Astrocyte (in vitro differentiated cells and primary cell): ENCODE measurements around the gene MXRA8. TPM values are rescaled to one million over a fixed set of nuclear protein-coding genes. Genes with fewer than 3 reads are reported as not detected.
A peak's percentile ranks its signal among the peaks of the same experiment; 100 is the strongest.

Experiments used
- DNase-seq: peaks from one replicate; pipeline ENCODE4 v3.0.0-alpha.2; 2010; ENCODE audit warnings: low read depth
- FAIRE-seq: peaks from 2 replicates; lab custom pipeline; 2011; peaks lifted over from hg19 to GRCh38; lab: Jason Lieb, UNC
- H2AFZ ChIP-seq: 2 replicates; pipeline ENCODE4 v1.6.0; 2012; ENCODE audit warnings: low read depth, low read length, inconsistent platforms
- H3K27ac ChIP-seq: 2 replicates; pipeline ENCODE4 v1.5.1; 2011; ENCODE audit warnings: low read depth, low read length, inconsistent platforms
- H3K27me3 ChIP-seq: 2 replicates; pipeline ENCODE4 v1.6.0; 2011; ENCODE audit warnings: low read length, inconsistent platforms; ENCODE audit not compliant: insufficient read depth
- H3K36me3 ChIP-seq: 2 replicates; pipeline ENCODE4 v1.5.1; 2011; ENCODE audit warnings: low read length, inconsistent platforms; ENCODE audit not compliant: insufficient read depth
- H3K4me1 ChIP-seq: 2 replicates; pipeline ENCODE4 v1.5.1; 2011; ENCODE audit warnings: low read length, inconsistent platforms; ENCODE audit not compliant: insufficient read depth
- H3K4me2 ChIP-seq: 2 replicates; pipeline ENCODE4 v1.6.0; 2012; ENCODE audit warnings: low read length, inconsistent platforms
- H3K4me3 ChIP-seq: 2 replicates; pipeline ENCODE4 v1.5.1; 2011; ENCODE audit warnings: low read depth, mild to moderate bottlenecking, low read length, inconsistent platforms; ENCODE audit not compliant: insufficient read depth
- H3K79me2 ChIP-seq: 2 replicates; pipeline ENCODE4 v1.6.0; 2012; ENCODE audit warnings: mild to moderate bottlenecking, low read length, inconsistent platforms; ENCODE audit not compliant: insufficient read depth
- H3K9ac ChIP-seq: 2 replicates; pipeline ENCODE4 v1.6.0; 2012; ENCODE audit warnings: mild to moderate bottlenecking, low read length, inconsistent platforms
- H3K9me3 ChIP-seq: 2 replicates; pipeline ENCODE4 v1.5.1; 2012; ENCODE audit warnings: low read depth, mild to moderate bottlenecking, low read length, inconsistent platforms; ENCODE audit not compliant: insufficient read depth
- H4K20me1 ChIP-seq: 2 replicates; pipeline ENCODE4 v1.6.0; 2012; ENCODE audit warnings: low read length, inconsistent platforms; ENCODE audit not compliant: insufficient read depth
- H3K27ac Mint-ChIP-seq: one replicate; pipeline ENCODE4 v1.8.0; 2021; ENCODE audit warnings: mild to moderate bottlenecking, mixed read lengths; ENCODE audit not compliant: unreplicated experiment
- H3K27me3 Mint-ChIP-seq: one replicate; pipeline ENCODE4 v1.8.0; 2021; ENCODE audit warnings: low read depth, mixed read lengths; ENCODE audit not compliant: unreplicated experiment
- H3K36me3 Mint-ChIP-seq: one replicate; pipeline ENCODE4 v1.8.0; 2021; ENCODE audit warnings: low read depth, mixed read lengths; ENCODE audit not compliant: unreplicated experiment
- H3K4me1 Mint-ChIP-seq: one replicate; pipeline ENCODE4 v1.8.0; 2021; ENCODE audit warnings: low read depth, mixed read lengths; ENCODE audit not compliant: unreplicated experiment
- H3K4me3 Mint-ChIP-seq: one replicate; pipeline ENCODE4 v1.8.0; 2021; ENCODE audit warnings: mild to moderate bottlenecking, moderate library complexity, mixed read lengths; ENCODE audit not compliant: unreplicated experiment
- H3K9me3 Mint-ChIP-seq: one replicate; pipeline ENCODE4 v1.8.0; 2021; ENCODE audit warnings: mild to moderate bottlenecking, mixed read lengths; ENCODE audit not compliant: unreplicated experiment
- CTCF ChIP-seq: IDR thresholded peaks from 2 replicates; pipeline ENCODE4 v1.5.1; 2011; ENCODE audit warnings: low read depth, mild to moderate bottlenecking, inconsistent platforms, low read length, moderate library complexity; ENCODE audit not compliant: insufficient read depth
- EZH2 ChIP-seq: IDR thresholded peaks from 2 replicates; pipeline ENCODE4 v1.6.1; 2012; ENCODE audit warnings: mild to moderate bottlenecking, low read length, inconsistent platforms; ENCODE audit not compliant: insufficient read depth
- total RNA-seq: library from RNA; stranded (reverse); gene quantifications from 2 replicates; pipeline ENCODE4 v1.2.1, GENCODE V29; 2021

Gene MXRA8
- total RNA-seq, 1 donor from 2014 or later, result 112 TPM

- TF ChIP-seq CTCF, result no peak
- TF ChIP-seq EZH2, result no peak
- Histone ChIP-seq H3K9me3 (no peaks in the 10 kb centered on the region), H3K27ac (peak overlapping the region; percentile 50), H3K27me3 (no peaks in the 10 kb centered on the region), H4K20me1 (peaks cover 69% of the 10 kb centered on the region), H3K9ac (peak overlapping the region; percentile 31), H3K4me3 (no peak overlapping the region), H3K79me2 (peaks cover 82% of the 10 kb centered on the region), H3K4me2 (peak overlapping the region; percentile 35), H3K4me1 (peaks cover 38% of the 10 kb centered on the region), H3K36me3 (peaks cover 5% of the 10 kb centered on the region), H2AFZ (no peak overlapping the region)
- no peak overlapping the region for H3K27ac Mint-ChIP-seq
- peak; percentile 55 for DNase-seq
- H3K9me3 Mint-ChIP-seq, result no peaks in the 10 kb centered on the region
- peaks cover 10% of the 10 kb centered on the region for H3K36me3 Mint-ChIP-seq
- H3K4me3 Mint-ChIP-seq, result no peak overlapping the region
- no peaks in the 10 kb centered on the region for H3K27me3 Mint-ChIP-seq
- peaks cover 27% of the 10 kb centered on the region for H3K4me1 Mint-ChIP-seq
- FAIRE-seq, result no peak
These were observed 37.5 kb downstream of the MXRA8 start for GRCh38 chr1:1320666-1321448.

GRCh38 chr1:1319646-1319941 is 38.8 kb downstream of the MXRA8 start:
- Mint-ChIP-seq H3K9me3 (no peaks in the 10 kb centered on the region), H3K27me3 (no peaks in the 10 kb centered on the region), H3K27ac (no peak overlapping the region), H3K4me1 (peaks cover 32% of the 10 kb centered on the region), H3K36me3 (peaks cover 12% of the 10 kb centered on the region), H3K4me3 (no peak overlapping the region)
- FAIRE-seq, result no peak
- Histone ChIP-seq H4K20me1 (peaks cover 71% of the 10 kb centered on the region), H3K79me2 (peaks cover 79% of the 10 kb centered on the region), H3K4me2 (no peak overlapping the region), H2AFZ (no peak overlapping the region), H3K9me3 (no peaks in the 10 kb centered on the region), H3K4me1 (peaks cover 31% of the 10 kb centered on the region), H3K27ac (no peak overlapping the region), H3K4me3 (no peak overlapping the region), H3K36me3 (peaks cover 7% of the 10 kb centered on the region), H3K27me3 (no peaks in the 10 kb centered on the region), H3K9ac (no peak overlapping the region)
- TF ChIP-seq EZH2 (no peak), CTCF (no peak)
- no peak for DNase-seq
